HK-2 (cell line): ENCODE data around the gene DICER1.
A peak's percentile ranks its signal among the peaks of the same experiment; 100 is the strongest.
"Not testable (repeated sequence)": the region's sequence is repeated elsewhere in the genome, so short reads cannot be mapped to it uniquely, and the experiment has no call there.

ENCODE experiments used
- DNase-seq: peaks from one replicate; pipeline ENCODE4 v3.0.0-alpha.2; 2018; ENCODE audit not compliant: unreplicated experiment

The DICER1 gene

DNA sequence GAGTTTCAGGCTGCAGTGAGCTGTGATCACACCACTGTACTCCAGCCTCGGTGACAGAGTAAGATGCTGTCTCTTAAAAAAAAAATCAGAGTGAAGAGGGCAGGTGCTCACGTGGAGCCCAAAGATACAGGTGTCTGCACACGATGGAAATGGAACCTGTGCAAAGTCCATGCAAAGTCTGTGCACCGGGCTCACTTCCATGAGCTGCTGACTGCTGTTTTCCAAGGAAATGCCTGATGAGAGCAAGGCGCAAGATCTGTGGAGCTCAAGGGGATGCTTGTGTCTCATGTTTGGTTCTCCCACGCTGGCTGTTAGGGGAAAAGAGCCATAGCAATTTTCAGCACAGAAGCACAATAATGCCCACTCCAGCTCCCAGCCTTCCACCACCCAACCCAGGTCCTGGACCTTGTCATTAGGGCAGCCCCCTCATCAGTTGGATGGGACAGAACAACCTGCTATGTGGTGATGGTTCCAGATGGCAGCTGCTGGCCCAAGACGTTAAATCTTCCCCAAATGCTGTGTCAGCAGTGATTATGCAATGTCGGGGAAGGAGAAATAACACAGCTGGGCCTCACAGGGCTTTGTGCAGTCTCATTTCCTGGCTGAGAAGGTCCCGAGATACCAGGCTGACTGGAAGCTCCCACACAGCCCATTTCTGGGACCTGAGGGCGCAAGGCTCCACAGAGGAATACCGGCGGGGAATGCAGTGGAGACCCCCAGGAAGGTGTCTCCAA, 27.9 kb upstream of the DICER1 start:
- DNase-seq: no peak

DNA sequence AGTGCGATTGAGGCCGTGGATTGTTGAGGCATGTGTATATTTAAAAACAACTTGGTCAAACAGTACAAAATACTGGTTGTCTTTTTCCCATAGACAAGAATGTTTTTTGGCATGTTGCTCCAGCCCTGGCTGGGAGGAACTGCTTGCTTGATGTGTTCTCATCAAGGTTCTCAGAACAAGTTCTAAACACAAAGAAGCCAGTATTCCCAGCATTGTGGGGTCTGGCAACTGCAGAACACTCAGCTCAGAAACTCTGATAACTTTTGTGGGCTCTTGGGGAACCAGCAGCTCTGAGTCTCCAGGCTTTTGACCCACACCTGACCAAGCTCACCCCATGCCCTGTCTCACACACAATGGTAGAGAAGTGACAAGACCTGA, 27.1 kb upstream of the DICER1 start:
- DNase-seq: no peak

DNA sequence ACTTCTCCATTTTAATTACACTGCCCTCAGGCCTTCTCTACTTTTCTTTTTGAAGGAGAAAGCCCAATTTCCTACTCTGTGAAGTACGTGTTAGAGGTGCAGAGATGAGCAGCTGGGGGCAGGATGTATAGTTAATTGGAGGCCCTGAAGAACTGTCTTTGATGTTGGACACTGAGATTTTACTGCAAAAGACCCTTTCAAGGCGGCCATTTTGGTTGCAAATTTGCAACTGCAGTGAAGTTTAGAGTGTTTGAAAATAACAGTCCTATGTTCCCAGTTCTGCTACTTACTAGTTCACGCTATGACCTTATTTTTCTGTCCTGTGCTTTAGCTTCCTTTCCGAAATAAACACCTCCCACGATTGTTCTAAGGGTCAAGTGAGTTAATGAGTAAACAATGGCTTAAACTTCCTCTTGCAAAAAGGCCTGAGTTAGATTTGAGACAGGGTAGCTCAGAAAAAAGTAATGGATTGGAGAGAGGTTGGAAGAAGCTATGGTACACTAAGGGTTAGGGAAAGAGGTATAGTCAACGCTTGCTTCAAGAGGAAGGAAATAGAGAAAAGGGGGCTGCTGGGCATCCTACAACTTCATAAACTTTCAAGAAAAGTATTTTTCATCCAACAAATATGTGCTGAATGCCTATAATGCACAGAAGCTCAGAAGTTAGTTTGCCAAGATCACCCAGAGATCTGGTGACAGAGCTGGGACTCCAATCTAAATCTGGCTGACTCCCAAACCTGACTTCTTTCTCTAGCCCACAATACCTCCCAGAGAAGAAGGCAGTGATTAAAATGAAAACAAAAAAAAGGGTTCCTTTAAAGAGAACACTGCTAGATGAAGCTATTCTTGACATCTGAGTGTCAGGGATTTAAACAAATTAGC, 26.4 kb upstream of the DICER1 start:
- DNase-seq: no peak

DNA sequence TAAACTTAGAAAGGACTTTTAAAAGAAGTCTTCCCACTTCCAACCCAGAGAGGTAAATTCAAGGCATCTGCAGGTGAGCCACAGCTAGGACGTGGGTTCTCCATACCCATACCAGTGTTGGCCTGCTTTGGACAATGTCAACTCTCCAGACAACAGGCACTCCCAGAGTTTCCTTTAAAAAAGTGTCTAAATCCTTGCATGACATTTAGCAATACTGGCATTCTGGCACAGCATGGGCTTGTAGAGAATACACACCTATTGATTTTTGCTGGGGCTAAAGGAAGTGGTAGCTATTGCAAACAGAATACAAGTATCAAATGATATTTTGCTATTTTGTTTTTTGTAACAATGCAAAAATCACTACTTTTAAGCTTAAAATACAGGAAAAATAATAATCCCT, 25.8 kb upstream of the DICER1 start:
- DNase-seq: no peak

GRCh38 chr14:95182379-95182778, 25.1 kb upstream of the DICER1 start:
- no peak for DNase-seq

DNA sequence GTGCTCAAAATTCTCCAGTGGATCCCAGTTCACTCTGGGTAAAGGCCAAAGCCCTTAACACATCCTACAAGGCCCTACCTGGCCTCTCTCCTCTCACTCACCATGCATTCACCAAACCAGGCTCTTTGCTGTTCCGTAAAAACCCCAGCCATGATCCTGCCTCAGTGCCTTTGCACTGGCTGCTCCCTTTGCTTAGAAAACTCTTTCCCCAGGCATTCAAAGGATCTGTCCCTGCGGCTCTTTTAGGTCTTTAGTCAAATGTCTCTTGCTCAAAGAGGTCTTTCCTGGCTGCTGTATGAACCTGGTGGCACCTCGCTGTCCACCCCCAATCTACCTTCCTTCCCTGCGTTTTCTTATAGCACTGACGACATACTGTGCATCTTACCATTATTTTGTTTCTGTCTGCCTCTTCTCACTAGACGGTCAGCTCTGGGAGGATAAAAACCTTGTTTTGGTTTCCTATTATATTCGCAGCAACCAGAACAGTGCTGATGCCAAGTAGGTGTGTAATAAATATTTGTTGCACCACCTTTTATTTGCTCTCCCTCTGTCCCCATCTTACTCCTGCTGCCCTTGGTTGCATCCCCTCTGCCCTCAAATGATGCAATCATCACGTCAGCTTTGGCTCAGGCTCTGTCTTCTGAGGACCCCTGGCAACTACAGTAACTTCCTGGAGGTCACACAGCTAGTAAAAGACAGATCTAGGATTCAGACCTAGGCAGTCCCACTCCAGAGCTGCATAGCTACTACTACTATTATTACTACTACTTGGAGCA, 23.8 kb upstream of the DICER1 start:
- DNase-seq: no peak

DNA sequence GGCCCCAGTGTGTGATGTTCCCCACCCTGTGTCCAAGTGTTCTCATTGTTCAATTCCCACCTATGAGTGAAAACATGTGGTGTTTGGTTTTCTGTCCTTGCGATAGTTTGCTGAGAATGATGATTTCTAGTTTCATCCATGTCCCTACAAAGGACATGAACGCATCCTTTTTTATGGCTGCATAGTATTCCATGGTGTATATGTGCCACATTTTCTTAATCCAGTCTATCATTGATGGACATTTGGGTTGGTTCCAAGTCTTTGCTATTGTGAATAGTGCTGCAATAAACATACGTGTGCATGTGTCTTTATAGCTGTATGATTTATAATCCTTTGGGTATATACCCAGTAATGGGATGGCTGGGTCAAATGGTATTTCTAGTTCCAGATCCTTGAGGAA, 18.3 kb upstream of the DICER1 start:
- DNase-seq: not testable (repeated sequence)

DNA sequence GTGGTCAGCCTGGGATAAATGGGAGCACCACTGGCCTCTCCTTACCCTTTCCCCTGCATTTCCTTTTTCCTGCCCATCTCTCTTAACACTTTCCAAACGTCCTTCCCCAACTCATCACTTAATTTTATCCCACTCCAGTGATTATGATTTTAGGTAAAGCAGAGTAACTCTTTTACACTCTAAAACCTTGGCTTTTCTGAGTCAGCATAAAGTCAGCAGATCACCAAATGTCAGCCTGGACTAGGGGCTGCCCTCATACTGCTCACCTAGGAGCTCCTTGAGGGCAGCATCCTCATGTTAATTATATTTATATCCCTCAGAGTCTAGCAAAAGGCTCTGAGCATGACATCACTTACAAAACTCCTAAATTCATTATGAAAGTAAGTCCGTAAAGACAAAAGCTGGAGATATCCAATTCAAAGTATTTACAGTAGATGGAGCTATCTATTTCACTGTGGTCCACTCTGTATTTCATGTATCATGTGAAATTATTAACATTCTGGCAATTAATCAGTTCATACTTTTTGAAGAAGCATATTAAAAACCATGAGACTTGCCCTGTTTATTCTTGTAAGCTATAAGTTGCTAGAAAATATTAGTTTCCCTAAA, 17.0 kb upstream of the DICER1 start:
- no peak for DNase-seq

- DNase-seq: no peak
Measured at GRCh38 chr14:95173518-95173917, 16.2 kb upstream of the DICER1 start.

DNA sequence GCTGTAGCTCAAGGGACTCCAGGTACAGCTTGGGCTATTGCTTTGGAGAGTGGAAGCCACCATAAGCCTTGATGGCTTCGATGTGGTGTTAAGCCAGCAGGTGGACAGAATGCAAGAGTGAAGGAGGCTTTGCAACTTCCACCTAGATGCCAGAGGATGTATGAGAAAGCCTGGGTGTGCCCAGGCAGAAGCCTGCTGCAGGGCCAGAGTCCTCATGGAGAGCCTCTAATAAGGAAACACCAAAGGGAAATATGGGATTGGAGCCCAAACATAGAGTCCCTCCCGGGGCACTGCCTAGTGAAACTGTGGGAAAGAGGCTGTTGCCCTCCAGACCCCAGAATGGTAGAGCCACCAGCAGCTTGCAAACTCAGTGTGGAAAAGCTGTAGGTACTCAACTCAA, 9.8 kb upstream of the DICER1 start:
- DNase-seq: no peak

- DNase-seq: no peak
Measured at GRCh38 chr14:95165517-95165916, 8.2 kb upstream of the DICER1 start.

DNA sequence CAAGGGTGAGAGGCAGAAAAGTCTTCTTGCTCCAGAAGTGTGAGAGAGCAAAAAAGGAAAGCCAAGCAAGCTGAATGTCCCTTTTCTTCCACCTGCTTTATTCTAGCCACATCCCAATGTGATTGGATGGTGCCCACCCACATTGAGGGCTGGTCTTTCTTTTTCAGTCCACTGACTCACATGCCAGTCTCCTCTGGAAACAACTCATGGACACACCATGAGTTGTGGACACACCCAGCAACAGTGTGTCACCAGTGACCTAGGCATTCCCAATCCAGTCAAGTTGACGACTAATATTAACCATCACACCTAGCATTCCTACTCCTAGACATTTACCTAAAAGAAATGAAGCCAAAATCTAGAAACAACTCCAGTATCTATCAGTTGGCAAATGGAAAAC, 7.2 kb upstream of the DICER1 start:
- DNase-seq: no peak

GRCh38 chr14:95163666-95164065, 6.3 kb upstream of the DICER1 start:
- DNase-seq: no peak

- no peak for DNase-seq
Measured at GRCh38 chr14:95163132-95163531, 5.8 kb upstream of the DICER1 start.

DNA sequence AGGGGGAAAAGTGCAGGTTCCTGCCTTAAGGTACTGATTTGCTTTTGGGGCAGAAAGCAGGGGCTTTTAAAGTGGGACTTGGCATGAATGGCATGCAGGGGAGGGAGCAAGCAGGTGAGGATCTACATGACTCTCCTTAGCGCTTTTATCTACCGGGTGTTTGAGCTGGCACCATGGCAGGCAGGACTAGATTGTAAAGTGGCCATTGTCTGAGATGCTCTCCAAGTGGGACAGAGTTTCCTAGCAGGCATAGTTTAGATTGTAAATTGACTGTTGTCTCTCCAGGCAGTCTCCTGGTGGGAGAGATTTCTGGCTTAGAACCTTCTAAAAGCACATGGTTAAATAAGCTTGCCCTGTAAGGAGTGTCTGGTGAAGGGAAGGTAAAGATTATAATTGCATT, 5.3 kb upstream of the DICER1 start:
- no peak for DNase-seq

DNA sequence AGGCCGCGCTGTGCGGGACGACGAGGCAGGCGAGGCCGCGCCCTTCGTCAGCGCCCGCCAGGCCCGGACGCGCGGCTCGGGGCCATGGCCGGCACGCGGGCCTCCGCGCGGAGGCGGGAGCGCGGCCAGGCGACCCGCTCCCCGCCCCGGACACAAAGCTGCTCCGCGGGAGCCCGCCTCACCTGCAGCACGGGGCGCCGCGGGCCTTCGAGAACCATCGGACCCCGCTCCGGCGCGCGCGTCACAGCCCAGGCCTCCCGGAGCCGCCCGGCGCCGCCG, 342 bp downstream of the DICER1 start:
- no peak for DNase-seq

DNA sequence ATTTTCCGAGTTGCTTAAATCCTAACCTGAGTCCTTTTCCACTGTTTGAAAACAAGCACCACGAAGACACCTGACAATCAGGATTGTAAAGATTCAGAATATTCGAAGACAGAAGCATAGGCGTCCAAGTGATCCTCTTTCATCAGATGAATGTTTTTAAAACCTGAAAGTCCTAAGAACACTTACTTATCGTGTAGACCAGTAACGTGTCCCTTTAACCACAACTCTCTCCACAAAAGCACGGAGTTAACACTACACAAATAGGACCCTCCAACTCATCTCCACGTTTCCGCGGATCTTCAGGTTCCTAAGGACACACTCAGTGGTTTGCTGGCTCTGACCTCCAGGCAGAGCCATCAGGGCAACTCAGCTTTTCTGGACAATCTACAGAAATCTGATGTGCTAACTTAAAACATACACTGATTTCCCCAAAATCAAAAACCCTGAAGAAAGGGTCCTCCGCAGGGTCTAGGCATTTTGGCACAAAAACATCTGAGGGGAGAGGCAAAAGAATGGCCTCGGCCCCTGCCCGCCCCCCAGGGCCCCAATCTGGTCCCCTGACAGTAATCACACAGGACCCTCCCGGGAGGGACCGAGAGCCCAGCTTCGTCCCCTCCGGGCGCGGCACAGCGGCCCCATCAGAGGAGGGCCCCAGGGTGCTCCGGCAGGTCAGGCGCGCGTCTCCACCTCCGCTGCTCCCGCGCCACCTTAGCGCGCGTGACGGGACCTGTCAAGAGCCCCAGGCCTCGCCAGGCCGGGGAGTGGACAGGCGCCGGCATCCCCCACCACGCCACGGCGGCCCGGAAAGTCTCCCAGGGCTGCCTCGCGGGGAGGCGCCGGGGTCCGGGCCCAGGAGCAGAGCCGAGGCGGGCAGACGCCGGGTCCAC, 925 bp downstream of the DICER1 start:
- peak; percentile 51 for DNase-seq

DNA sequence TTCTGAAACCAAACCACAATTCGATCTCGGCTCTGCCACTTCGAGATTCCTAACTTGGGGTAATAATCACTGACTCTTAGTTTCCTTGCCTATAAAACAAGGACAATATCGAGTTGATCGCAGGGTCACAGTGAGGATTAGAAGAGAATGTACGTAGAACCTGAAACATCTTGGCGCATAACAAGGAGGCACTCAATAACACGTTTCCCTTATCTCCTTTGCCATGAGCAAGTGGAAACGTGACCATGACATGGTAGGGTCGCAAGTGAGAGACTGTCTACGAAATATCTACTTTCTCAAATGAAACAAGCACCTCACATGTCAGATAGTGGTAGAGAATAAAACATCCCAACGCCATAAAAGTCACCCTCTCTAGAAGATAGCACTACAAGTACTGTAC, 2.3 kb downstream of the DICER1 start:
- DNase-seq: no peak

DNA sequence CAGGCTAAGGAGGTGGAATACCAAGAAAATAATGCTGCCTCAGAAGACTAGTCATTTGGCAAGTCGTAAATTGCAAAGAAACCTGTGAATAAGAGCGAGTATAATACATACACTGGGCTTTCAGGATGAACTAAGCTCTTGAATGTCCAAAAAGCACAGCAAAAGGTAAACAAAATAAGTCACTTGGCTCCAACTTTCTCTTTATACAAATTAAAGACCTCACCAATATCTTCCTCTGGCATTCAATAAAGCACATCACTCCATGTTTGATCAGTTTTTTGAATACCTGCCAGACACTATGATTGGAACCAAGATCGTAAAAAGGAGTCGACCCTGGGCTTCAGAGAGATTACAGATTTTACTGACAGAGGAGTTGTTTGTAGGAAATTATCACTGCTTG, 3.5 kb downstream of the DICER1 start:
- no peak for DNase-seq

DNA sequence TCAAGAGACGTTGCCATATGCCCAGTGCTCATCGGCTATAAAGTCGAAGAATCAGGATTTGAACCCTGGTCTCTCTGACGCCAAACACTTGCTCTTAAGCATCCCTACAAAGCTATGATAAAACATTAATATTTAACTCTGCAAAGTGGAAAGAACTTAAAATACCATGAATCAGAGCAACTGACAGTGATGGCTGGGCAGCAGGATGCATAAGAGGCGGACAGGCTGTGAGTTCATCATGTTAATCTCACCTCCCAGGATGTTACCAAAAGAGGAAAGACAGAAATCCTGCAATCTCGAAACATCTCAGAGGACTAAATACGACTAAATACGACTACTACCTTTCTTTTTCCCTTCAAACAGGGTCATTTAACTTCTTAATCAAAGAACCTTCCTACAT, 5.8 kb downstream of the DICER1 start:
- DNase-seq: peak; percentile 25

GRCh38 chr14:95150910-95151309, 6.4 kb downstream of the DICER1 start:
- DNase-seq: no peak
